GM03348 (cell line): ENCODE data around the gene ARID5B.
"Not testable (repeated sequence)": the region's sequence is repeated elsewhere in the genome, so short reads cannot be mapped to it uniquely, and the experiment has no call there.

ENCODE experiments used
- DNase-seq: peaks from one replicate; pipeline ENCODE4 v3.0.0; 2012; ENCODE audit warnings: low spot score

ARID5B gene

DNA sequence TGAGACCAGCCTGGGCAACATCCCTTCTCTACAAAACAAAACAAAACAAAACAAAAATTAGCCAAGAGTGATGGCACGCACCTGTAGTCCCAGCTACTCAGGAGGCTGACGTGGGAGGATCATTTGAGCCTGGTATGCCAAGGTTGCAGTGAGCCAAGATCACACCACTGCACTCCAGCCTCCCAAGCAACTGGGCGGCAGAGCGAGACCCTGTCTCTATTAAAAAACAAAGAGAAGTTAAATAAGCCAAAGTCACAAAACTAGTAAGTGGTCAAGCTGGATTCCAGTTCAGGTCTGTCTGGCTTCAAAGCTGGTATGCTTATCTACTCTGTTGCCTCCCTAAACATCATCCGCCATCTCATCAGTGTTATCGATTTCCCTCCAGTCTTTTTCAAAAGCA, 110.8 kb downstream of the ARID5B start:
- DNase-seq: no peak

DNA sequence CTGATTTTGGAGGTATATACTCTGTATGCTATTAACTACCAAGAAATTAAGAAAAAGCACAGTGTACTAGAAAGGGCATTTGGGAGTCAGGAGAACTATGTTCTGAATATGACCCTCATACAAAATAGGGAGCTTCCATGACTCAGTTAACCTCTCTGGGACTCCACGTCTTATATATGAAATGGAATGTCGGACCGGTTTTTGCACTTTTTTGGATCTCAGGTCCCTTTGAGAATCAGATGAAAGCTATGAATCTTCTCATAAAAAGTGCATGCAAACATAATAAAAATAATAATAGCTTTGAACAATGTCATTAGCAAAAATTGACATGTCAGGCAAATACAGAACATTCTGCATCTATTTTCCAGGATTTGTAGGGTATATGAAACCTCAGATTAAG, 113.0 kb downstream of the ARID5B start:
- DNase-seq: no peak

GRCh38 chr10:62015994-62016393, 114.5 kb downstream of the ARID5B start:
- DNase-seq: no peak

DNA sequence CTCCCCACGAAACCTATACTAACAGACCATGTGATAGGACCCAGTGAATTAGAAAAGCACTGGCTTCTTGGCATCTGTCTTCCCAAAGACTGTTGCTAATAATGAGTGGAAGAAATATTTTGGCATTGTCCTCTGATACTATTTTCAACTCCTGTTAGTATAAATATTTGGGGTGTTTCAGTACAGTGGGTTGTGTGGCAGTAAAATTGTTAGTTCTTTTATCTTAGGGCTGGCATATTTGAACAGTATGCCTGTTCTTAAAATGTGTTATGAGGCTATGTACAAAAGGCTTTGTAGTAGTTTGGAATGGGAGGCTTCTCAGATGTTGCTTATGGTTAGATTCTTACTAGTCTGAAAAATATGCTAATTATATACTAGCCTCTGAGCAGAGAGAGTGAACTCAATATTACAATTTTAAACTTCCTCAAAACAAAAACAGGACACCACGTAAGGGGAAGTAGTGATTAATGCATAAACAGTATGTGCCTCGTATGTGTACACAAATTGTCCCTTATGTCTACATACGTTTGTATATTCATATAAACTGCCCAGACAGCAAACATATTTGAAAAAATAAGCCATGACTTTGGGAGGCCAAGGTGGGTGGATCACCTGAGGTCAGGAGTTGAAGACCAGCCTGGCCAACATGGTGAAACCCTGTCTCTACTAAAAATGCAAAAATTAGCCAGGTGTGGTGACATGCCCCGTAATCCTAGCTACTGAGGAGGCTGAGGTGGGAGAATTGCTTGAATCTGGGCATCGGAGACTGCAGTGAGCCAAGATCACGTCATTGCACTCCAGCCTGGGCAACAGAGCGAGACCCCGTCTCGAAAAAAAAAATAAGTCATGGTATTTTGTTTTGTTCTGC, 115.4 kb downstream of the ARID5B start:
- peak; percentile 27 for DNase-seq

DNA sequence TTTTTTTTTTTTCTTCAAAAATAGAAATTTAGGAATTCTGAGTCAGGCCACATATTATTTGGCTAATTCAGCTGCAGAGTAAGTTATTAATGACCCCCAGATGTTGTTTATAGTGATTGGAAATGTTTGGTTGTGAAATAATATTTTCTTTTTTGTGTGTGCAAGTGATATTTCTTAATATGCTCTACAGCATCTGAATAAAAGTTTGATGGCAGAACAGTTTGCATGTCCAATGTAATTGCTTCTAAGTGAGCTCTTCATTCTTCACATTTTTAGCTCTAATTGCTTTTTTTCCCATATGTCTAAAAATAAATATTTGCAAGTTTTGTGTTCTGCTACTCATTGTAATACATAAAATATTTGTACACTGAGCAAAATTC, 116.0 kb downstream of the ARID5B start:
- peak; percentile 28 for DNase-seq

DNA sequence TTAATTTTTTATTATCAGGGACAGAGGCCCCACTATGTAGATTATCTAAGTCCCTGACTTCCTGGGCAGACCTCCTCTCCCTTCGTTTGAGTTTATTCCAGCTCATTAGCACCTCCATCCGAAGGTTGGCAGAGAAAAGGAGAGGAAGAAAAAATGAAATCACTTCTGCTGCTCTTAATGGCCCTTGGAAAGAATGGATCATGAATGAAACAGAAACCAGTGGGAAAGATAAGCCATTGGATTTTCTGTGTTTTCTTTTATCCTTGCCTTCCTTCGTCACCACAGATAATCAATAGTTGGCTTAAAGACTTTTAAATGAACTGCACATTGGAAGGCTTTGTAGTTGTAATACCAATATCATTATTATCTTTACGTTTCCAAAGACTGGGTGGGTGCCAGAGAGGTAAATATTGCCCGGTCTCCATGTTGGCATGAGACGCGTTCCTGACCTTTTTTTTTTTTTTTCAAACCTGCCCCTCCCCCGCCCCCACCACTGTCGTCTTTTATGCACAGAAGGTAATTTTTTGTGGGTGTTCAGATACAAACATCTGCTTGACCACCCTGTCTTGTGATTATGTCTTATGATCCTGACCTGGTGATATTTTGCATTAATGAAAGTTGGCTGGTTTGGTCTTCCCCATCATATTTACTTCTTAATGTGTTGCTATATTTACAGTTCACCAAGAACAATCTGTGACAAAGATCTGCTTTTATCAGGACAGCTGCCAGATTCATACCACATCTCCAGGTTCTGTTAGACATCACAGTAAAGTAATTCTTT, 116.8 kb downstream of the ARID5B start:
- DNase-seq: no peak

DNA sequence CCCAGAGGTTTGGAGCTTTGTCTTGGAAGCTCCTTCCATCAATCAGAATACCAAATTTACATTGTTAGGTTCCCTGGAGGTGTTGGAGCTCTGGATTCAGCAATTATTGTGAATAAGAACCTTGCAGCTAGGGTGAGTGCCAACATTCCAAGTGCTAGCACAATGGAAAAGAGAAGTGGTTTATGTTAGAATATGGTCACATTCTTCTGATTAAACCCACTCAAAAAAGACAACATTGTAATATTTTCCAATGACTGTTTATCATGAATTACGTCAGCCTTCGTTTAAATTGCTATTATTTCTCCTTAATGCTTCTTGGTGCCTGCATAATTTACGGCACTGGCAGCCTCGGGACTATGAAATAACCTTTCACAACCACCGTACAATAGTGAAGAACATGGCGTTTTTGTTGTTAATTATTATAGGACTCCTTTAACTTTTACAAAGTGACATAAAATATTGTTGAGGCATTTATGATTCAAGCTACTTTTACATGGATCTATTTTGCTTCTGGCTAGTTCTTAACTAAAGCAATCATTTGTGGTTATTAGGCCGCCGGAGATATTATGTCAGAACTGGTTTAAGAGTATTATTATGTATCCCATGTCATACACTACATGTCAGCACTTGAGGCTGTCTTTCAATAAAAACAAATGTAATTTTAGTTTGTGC, 117.7 kb downstream of the ARID5B start:
- DNase-seq: no peak

DNA sequence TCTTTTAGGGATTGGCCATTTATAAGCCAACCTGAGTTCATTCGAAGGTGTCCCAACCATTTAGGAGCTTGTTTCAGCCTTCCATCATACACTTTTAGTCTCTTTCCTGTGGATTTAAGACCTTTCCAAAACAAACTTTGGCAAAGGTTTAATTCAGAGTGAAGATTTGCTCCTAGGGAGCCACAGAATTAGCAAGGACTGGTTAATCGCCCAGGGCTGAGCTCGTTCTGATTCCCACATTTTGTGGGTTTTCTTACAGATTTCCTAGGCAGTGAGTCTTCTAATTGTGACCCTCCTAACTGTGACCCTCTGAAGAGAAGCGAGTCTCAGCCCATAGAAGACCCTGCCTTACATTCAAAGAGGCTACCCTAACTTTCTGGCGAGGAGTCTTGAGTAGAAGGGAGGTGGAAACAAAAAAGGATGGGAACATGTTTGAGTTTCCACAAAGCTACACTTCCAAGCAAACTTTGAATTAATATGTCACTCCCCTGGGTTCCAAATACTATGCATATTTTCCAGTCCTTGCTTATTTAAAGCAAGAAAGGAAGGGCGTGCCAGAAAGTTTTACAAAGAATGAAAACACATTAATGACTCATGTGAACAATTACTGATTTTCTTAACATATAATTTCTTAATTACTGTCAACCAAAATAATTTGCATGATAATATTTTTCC, 118.3 kb downstream of the ARID5B start:
- DNase-seq: peak; percentile 26

DNA sequence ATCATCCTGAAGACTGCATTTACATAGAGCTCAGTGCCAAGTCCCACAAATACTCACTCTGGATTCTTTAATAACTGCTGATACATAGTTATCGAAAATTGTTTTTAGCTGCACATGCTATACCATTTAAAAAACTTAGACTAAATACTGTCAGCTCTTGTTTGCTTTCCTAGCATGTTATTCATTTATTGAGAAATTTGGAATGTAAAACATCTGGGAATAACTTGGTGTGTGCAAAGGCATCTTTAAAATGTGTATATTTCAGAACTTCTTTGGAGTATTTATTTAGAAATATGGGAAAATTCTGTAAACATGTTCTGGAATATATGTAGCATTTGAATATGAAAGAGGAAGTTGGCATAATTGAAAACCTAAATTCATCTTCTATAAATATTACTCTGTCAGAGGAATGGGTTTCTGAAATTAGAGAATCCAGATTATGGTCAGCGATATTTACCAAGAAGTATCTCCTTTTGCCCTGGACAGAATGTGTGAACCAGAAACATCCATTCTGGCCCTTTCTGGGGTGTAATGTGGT, 119.7 kb downstream of the ARID5B start:
- DNase-seq: no peak

DNA sequence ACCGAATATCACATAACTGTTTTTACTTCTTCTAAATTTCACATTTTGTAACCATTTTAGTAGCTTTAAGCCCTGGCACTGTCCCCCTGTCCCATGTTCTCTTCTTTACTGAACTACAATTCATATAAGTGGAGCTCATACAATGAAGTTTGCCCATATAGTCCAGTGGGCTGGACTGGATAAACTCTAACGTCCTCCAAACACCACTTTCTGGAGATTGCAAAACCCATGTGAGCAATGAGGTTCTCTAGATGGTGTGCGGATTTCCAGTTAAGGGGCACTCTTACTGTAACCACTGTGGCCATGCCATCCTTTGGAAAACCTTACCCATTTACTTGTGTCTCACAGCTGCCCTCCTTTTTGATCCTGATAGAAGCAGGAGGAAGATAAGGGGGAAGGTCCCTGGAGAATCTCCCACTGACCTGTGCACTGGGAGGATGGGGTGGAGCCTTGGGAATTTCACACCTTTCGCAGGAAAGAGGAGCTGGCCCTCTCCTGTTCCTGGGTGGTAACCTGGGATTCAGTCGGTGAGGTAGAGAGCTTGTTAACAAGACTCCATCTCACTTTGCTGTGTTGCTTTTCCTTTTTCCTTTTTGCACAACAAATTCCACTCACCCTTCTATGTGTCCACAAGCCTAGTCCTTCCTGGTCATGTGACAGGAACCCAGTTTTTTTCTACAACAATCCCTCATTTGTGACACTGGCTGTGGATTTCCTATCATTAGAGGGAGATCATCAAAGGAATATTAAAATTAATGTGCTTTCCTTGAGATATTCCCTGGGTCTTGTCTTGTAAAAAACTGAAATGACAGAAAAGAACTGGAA, 120.7 kb downstream of the ARID5B start:
- DNase-seq: no peak

GRCh38 chr10:62022830-62023229, 121.3 kb downstream of the ARID5B start:
- DNase-seq: no peak

DNA sequence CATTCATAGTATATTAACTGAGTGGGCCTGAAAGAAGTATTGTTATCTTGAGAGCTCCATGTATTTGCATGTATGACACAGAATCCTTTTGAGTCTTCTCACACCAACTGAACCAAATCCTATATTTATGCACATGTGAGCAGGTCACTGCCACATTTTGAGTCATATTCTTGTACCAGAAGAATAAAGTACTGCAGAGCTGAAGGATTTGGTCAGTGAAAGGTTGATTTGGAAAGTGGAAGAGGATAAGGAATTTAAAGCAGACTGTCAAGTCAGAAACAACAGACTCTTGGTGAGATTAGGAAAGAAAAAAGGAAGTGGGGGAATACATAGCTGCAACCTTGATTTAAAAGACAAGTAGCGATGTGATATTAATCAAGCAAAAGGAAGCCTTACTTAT, 121.8 kb downstream of the ARID5B start:
- no peak for DNase-seq

DNA sequence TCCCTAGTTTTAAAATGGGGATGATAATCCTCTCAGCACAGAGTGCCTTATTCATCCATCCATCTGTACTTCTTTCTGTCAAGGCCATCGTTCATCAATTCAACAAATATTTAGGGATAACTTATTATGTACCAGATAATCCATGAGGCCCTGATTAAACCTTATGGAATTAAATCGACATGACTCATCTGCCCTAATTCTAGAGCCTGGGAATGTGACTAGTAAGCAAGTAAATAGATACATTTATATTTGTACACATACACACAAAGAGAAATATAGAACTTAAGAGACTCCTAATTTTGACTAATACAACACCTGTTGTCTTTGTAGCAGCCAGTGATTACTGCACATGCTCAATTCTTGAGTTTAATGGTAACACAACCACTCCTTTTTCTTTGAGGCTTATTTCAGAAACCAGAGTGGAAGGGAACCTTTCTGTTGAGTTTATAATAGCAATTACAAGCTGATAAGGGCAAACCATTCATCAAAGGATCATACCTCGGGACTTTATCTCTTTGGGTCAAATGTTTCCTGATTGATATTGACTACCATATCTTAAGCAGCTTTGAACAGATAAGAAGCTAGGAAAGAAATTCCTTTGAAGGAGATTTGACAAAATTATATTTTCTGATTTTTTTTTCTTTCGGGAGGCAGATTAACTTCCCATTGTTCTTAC, 122.7 kb downstream of the ARID5B start:
- DNase-seq: no peak

DNA sequence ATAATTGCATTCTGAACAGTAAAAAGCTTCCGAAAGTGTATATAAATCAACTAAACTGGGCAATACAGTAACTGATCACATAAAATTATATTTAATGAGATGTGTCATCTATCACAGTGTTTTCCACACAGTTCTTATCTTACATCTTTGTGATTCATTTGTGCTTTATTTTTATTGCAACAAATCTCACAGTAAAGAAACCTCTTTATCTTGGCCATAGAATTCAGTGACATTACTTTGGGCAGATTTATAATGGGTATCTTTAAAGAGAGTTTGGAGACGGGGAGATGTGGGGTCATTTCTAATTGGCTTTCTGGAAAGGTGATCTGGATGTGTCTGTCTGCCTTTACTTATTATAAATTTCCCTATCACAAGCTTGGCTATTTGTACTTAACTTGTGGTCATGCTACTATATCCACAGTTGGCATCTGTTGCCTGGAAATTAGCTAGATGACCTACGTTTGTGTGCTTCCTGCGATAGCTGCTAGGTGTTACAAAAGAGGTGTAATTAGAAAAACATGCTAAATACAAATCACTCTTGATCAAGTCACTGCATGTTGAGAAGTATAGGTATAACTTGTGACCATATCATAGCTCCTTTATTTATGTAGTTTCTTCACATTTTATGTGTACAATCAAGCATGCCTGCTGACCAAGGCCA, 123.8 kb downstream of the ARID5B start:
- no peak for DNase-seq

DNA sequence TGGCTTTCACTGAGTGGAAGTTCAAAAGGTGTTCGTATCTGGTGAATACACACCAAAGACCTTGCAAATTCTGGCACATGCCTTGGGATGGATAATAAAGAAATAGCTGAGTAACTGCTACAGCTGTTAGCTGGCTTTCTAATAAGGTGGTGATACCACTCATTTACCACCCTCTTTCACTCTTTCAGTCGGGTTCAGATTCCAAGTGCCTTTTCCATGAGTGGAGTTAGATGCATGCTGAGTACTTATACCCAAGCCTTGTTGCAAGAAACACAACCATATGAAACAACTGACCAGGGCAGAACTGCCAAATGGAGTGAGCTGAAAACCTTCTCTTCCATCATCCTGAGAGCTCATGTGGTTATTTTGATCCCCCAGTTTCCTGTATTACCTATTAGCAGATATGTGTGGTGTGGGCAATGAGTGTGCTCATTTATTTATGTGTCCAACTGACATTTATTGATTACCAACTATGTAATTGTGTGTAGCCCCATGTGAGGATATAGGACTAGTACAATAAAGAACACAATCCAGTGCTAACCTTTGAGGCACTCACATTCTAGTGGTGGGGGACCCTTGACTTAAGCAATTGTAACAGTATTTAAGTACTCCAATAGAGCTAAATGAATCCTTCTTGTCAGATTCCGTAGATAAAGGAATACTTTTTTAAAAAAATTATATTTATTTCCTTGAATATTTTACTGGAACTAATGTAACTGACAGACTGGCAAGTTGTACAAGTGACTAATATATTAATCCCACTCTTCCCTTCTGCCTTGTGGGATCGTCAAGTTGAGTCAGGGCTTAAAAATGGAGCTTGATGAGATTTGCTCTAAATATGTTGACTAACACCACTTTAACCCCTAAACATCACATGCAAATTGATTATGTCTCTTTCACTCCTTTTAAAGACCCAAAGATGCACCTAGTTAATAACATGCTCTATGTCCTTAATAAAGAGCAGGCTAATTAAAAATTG, 124.7 kb downstream of the ARID5B start:
- DNase-seq: peak; percentile 53

DNA sequence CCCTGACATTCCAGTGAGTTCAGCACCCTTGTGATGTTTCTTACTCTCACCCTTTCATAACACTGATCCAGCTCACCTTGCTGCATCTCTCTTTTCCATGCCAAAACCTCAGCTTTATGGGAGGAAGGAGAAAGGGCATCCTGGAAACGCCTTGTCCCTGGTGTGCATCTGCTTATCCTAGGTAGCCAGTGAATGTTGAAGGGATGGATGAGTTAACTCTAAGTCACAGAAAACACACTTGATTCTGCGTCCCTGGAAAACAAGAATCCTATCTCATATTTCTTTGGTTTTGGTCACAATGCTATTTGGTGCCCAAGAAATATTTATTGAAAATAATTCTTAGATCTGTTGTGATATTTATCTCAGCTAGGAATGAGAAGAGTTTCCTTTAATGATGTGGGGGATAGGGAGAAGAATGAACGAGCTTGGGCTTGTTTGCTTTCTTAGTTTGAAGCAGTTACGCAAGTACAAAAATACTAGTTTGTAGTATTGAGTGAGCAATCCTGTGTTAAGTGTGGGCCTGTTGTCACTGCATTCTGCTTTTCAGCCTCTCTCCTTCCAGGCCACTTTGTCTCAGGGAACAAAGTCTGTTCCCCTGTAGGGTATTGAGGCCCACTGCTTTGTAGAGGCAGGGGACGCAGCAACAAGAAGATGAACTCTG, 126.5 kb downstream of the ARID5B start:
- DNase-seq: no peak

DNA sequence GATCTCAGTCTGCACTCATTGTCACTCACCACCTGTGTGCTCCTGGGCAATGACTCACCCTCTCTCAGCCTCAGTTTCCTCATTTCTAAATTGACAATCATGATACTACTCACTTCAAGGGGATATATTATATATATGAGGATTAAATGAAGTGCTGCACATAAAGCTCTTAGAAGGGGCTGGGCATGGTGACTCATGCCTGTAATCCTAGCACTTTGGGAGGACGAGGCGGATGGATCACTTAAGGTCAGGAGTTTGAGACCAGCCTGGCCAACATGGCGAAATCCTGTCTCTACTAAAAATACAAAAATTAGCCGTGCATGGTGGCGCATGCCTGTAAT, 127.0 kb downstream of the ARID5B start:
- not testable (repeated sequence) for DNase-seq

DNA sequence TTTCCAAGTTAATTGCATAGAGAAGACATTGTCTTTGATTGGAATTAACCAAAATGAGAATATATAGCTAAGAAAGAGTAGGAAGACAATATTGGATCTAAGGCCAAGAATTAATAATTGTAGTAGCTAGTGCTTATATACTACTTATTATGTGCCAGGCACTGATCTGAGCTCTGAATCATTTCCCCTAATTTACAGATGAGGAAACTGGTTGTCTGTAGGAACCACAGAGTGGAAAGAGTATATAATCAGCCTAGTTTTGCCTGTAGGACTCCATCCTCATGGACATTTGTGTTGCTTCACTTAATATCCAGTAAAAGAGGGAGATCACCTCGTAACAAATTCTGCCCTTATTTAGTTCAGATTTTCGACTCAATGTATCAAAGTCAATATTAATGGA, 127.9 kb downstream of the ARID5B start:
- DNase-seq: no peak
